GM21381 (cell line): ENCODE data around the gene NCKIPSD.
A peak's percentile ranks its signal among the peaks of the same experiment; 100 is the strongest.
"Not testable (repeated sequence)": the region's sequence is repeated elsewhere in the genome, so short reads cannot be mapped to it uniquely, and the experiment has no call there.

Experiments used
- ATAC-seq: cut with Tn5 transposase; IDR thresholded peaks from one replicate; pipeline ENCODE4 v1.9.1; 2021; ENCODE audit warnings: mild to moderate bottlenecking, moderate library complexity; ENCODE audit not compliant: unreplicated experiment

Gene NCKIPSD

GRCh38 chr3:48685603-48686511 lies at the start of gene NCKIPSD:
Gene NCKIPSD, minus strand, starts transcription at chr3:48685915. Its CDS starts 108 bp downstream, at chr3:48685807.
- peak; percentile 75 for ATAC-seq

GRCh38 chr3:48735075-48735767 lies 49.5 kb upstream of the NCKIPSD start:
- not testable (repeated sequence) for ATAC-seq

- not testable (repeated sequence) for ATAC-seq
Observed at GRCh38 chr3:48734541-48734940, 48.8 kb upstream of the NCKIPSD start.

- ATAC-seq: not testable (repeated sequence)
Observed at GRCh38 chr3:48733752-48734518, 48.2 kb upstream of the NCKIPSD start.

GRCh38 chr3:48727511-48727910 lies 41.8 kb upstream of the NCKIPSD start:
- no peak for ATAC-seq

- not testable (repeated sequence) for ATAC-seq
Observed at GRCh38 chr3:48725185-48725855, 39.6 kb upstream of the NCKIPSD start.

- ATAC-seq: no peak
Observed at GRCh38 chr3:48723725-48724124, 38.0 kb upstream of the NCKIPSD start.

GRCh38 chr3:48723293-48723692 lies 37.6 kb upstream of the NCKIPSD start:
- not testable (repeated sequence) for ATAC-seq

GRCh38 chr3:48716982-48717746 lies 31.4 kb upstream of the NCKIPSD start, which contains the start of gene IP6K2:
Gene IP6K2, minus strand, starts transcription at chr3:48717221. Its CDS starts 21,930 bp downstream, at chr3:48695291.
- peak; percentile 95 for ATAC-seq

GRCh38 chr3:48716508-48716981 lies 30.8 kb upstream of the NCKIPSD start:
- no peak for ATAC-seq

- ATAC-seq: no peak
Observed at GRCh38 chr3:48715174-48715800, 29.6 kb upstream of the NCKIPSD start.

- ATAC-seq: no peak
Observed at GRCh38 chr3:48711727-48712126, 26.0 kb upstream of the NCKIPSD start.

- ATAC-seq: no peak
Observed at GRCh38 chr3:48709051-48709461, 23.3 kb upstream of the NCKIPSD start.

- no peak for ATAC-seq
Observed at GRCh38 chr3:48708481-48708889, 22.8 kb upstream of the NCKIPSD start.

GRCh38 chr3:48707157-48707556 lies 21.4 kb upstream of the NCKIPSD start:
- no peak for ATAC-seq

- no peak for ATAC-seq
Observed at GRCh38 chr3:48702320-48702920, 16.7 kb upstream of the NCKIPSD start.

- ATAC-seq: no peak
Observed at GRCh38 chr3:48700731-48701405, 15.2 kb upstream of the NCKIPSD start.

- no peak for ATAC-seq
Observed at GRCh38 chr3:48698891-48699290, 13.2 kb upstream of the NCKIPSD start.
